Chondrocyte (in vitro differentiated cells): ENCODE results near the gene PNPLA5. TPM values are rescaled to one million over a fixed set of nuclear protein-coding genes. Genes with fewer than 3 reads are reported as not detected.

ENCODE experiments used
- DNase-seq: peaks from one replicate; pipeline ENCODE4 v3.0.0; 2021; ENCODE audit warnings: mixed read lengths, low spot score
- H3K27ac Mint-ChIP-seq: one replicate; pipeline ENCODE4 v1.8.0; 2021; ENCODE audit warnings: mild to moderate bottlenecking, moderate library complexity, mixed read lengths; ENCODE audit not compliant: unreplicated experiment
- H3K27me3 Mint-ChIP-seq: 2 replicates; pipeline ENCODE4 v1.8.0; 2021; ENCODE audit warnings: low read depth, mixed read lengths
- H3K36me3 Mint-ChIP-seq: 2 replicates; pipeline ENCODE4 v1.8.0; 2021; ENCODE audit warnings: low read depth, mixed read lengths
- H3K4me1 Mint-ChIP-seq: 2 replicates; pipeline ENCODE4 v1.8.0; 2021; ENCODE audit warnings: low read depth, mild to moderate bottlenecking, mixed read lengths
- H3K4me3 Mint-ChIP-seq: one replicate; pipeline ENCODE4 v1.8.0; 2021; ENCODE audit warnings: mild to moderate bottlenecking, moderate library complexity, mixed read lengths; ENCODE audit not compliant: unreplicated experiment
- H3K9me3 Mint-ChIP-seq: 2 replicates; pipeline ENCODE4 v1.8.0; 2021; ENCODE audit warnings: low read depth, mixed read lengths
- CTCF ChIP-seq: fragments of 200-600 bp; sonication (generic); IDR thresholded peaks from 2 replicates; pipeline ENCODE4 v1.5.0; 2021; ENCODE audit warnings: antibody characterized with exemption, mild to moderate bottlenecking, moderate library complexity
- total RNA-seq: library from RNA; stranded (reverse); gene quantifications from 3 replicates; pipeline ENCODE4 v1.2.1, GENCODE V29; 2021

The PNPLA5 gene
- total RNA-seq, 1 donor from 2014 or later = not detected

DNA sequence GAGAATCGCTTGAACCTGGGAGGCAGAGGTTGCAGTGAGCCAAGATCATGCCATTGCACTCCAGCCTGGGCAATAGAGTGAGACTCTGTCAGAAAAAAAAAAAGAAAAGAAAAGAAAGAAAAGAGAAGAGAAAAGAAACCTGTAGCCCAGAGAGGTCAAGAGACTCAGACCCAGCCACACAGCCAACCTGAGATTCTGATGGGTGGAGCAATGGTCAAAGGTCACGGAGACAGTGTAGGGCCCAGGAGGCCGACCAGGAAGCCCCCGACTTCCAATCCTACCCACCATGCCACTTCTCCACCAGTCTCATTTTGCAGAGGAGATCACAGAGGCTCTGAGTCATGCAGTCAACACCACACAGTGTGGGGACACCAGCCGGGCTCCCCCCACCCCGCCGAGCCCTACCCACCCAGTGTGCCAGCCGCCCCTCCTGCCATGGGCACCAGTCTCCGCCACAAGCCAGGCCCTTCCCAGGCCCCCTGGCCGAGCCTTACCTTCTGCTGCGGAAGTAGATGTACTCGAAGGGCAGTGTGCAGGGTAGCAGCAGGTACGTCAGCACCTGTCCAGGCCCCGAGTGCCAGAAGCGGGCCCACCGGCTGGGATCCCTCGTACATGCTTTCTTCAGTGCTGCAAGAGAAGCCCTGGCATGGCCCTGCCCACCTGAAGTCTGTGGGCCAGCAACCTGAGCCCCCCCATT is 7.9 kb downstream of the PNPLA5 start:
- no peaks in the 10 kb centered on the region for H3K4me1 Mint-ChIP-seq
- DNase-seq = peak; percentile 86
- peaks cover 1% of the 10 kb centered on the region for H3K36me3 Mint-ChIP-seq
- no peak for TF ChIP-seq CTCF
- no peak overlapping the region for H3K4me3 Mint-ChIP-seq
- no peak overlapping the region for H3K27ac Mint-ChIP-seq
- no peaks in the 10 kb centered on the region for H3K9me3 Mint-ChIP-seq
- H3K27me3 Mint-ChIP-seq = peaks cover 30% of the 10 kb centered on the region

- H3K4me3 Mint-ChIP-seq = no peak overlapping the region
- peak overlapping the region; percentile 12 for H3K27ac Mint-ChIP-seq
- TF ChIP-seq CTCF = peak; percentile 80
- no peaks in the 10 kb centered on the region for H3K9me3 Mint-ChIP-seq
- peak; percentile 60 for DNase-seq
- no peaks in the 10 kb centered on the region for H3K4me1 Mint-ChIP-seq
- peaks cover 31% of the 10 kb centered on the region for H3K27me3 Mint-ChIP-seq
- H3K36me3 Mint-ChIP-seq = peaks cover 1% of the 10 kb centered on the region
These were observed 8.7 kb downstream of the PNPLA5 start for GRCh38 chr22:43883012-43883661.

GRCh38 chr22:43882122-43882767 is 9.6 kb downstream of the PNPLA5 start:
- TF ChIP-seq CTCF = no peak
- peak; percentile 50 for DNase-seq
- Mint-ChIP-seq H3K27ac (no peak overlapping the region), H3K36me3 (peaks cover 1% of the 10 kb centered on the region), H3K9me3 (no peaks in the 10 kb centered on the region), H3K27me3 (peaks cover 29% of the 10 kb centered on the region), H3K4me3 (no peak overlapping the region), H3K4me1 (no peaks in the 10 kb centered on the region)

GRCh38 chr22:43881091-43882061 is 10.4 kb downstream of the PNPLA5 start:
- H3K27me3 Mint-ChIP-seq = peaks cover 26% of the 10 kb centered on the region
- H3K4me1 Mint-ChIP-seq = no peaks in the 10 kb centered on the region
- H3K36me3 Mint-ChIP-seq = peaks cover 1% of the 10 kb centered on the region
- peak; percentile 88 for DNase-seq
- H3K9me3 Mint-ChIP-seq = no peaks in the 10 kb centered on the region
- no peak overlapping the region for H3K4me3 Mint-ChIP-seq
- TF ChIP-seq CTCF = no peak
- no peak overlapping the region for H3K27ac Mint-ChIP-seq
